ENCODE measurements around the gene AFF3. TPM values are rescaled to one million over a fixed set of nuclear protein-coding genes. Genes with fewer than 3 reads are reported as not detected.

Gene AFF3
- total and polyA plus RNA-seq, 2 of the 13 experiments (the other 11 are each of a cell fraction or from before 2014, with no cell fraction given): not detected

DNA sequence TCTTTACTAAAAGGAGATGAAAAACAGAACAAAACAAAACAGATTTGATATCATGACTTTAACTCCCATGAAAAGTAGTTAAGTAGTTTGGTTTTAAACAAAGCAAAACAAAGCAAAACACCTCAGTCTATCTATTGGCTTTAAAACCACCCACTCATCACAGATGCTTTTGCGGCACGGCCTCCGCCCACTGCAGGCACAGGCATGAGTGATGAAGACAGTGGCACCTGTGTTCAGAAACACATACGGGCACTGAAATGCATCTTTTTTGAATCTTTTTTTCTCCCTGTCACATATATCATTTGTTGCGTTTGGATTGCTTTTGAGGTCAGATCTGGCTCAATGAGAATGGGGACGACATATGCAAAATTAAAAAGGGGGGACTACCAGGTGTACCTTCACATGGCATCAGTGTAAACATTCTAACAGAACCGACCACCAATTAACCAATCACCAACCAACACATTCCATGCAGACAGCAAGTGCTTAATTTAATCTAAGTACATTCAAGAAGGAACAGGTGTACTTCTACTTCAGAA lies 505.2 kb downstream of the AFF3 start (continued):
- TF ChIP-seq MTA3 (CRISPR knock-in tag; IDR thresholded peaks at IDR 0.05): no peak
- no peak for TF ChIP-seq HNRNPUL1 (IDR thresholded peaks at IDR 0.05; ENCODE audit: low read depth, low read length)
- TF ChIP-seq XRCC5 (optimal IDR thresholded peaks at IDR 0.05; ENCODE audit: low read length): no peak

DNA sequence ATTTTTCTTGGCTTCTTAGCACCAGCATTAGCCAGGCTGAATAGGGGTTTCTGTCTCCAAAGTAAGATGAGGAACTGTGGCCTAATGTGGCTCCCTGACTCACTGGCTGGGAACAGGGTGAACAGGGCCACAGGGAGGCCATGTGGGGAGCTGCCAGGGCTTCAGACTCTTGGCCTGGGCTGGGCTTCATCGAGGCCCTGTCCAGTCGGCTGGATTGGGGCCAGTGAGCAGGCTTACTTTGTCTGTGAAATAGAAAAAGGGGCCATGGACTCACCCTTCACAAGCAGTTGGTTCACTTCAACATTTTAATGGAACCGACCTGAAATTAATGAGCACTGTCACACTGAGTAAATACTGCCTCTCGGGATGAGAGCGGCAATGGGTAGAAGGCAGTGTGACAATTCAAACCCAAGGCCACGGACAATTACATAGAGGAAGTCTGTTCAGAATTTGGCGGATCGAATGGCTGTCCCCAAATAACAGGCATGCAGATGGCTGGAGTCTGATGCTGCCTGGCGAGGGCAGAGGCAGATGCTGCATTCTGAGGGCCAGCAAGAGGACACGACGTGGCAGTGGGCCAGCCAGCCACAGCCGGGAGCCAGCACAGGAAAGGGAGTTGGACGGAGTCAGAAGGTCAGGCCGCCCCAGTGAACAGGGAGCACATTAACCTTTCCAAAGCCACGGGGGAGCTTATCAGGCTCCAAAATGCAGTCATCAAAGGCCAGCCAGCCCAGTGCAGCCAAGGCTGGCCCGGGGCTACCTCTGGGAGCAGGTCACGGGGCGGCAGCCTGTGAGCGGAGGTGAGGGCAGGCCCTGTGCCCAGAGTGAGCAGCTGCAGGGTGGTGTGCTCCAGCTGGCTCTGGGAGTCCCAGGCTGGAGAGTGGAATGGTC lies 506.0 kb downstream of the AFF3 start:
- ATAC-seq: peak; percentile 41; the same call in 2 of the 3 replicates
- ChIA-PET POLR2A (no interaction called here), CTCF (ENCODE audit: low intra/inter-chr PET ratio, low total read pairs) (no interaction called here)
- BruUV-seq (replicated peaks): no TSS peak
- Histone ChIP-seq H3K9me3 (ENCODE audit: low read length) (no peaks in the 10 kb centered on the region), H3K4me2 (ENCODE audit: low read depth, low read length) (no peak overlapping the region), H3K4me3 (replicated peaks in 1 of 3; ENCODE audit: insufficient read depth in 1 of 3, low read depth in 2 of 3, low read length in 3 of 3) (no peak overlapping the region), H3K79me2 (ENCODE audit: insufficient read depth, low read length) (no peaks in the 10 kb centered on the region), H3K9ac (ENCODE audit: insufficient read depth, low read depth, low read length) (no peak overlapping the region), H3K27me3 (ENCODE audit: control insufficient read depth in 1 of 2, insufficient read depth in 2 of 2, low read length in 2 of 2) (peaks cover 0 to 14% of the 10 kb centered on the region in 2 experiments; a peak in 4 of 5 replicates), H2AFZ (ENCODE audit: low read length) (no peak overlapping the region), H3K27ac (ENCODE audit: extremely low read length, insufficient read depth, low read length) (no peak overlapping the region), H4K20me1 (ENCODE audit: insufficient read depth, low read length) (no peaks in the 10 kb centered on the region), H3K4me1 (ENCODE audit: insufficient read depth, low read length) (no peaks in the 10 kb centered on the region), H3K36me3 (replicated peaks in 1 of 2; ENCODE audit: control insufficient read depth in 1 of 2, insufficient read depth in 2 of 2, low read length in 2 of 2) (no peaks in the 10 kb centered on the region)
- in situ Hi-C loops (cut with HindIII; ENCODE audit: extremely low pct_ligation_motif_present, low pct_unique_long_range_greater_than_20kb) (no loop called here), intact Hi-C loops (cut with micrococcal nuclease; ENCODE audit: unreplicated experiment) (no loop called here)
- WGBS (ENCODE audit: low lambda C conversion rate): 29% methylated on average over 19 of the region's 19 CpGs
- no peak for FAIRE-seq
- no peak for DNase-seq (ENCODE audit: low spot score)
- TF ChIP-seq ZNF142 (CRISPR knock-in tag; IDR thresholded peaks at IDR 0.05) (no peak), ZFX (CRISPR knock-in tag; IDR thresholded peaks at IDR 0.05; ENCODE audit: low read depth) (no peak), KLF11 (CRISPR knock-in tag; IDR thresholded peaks at IDR 0.05) (no peak), SNAPC4 (CRISPR knock-in tag; IDR thresholded peaks at IDR 0.05) (no peak), JUN (CRISPR knock-in tag; IDR thresholded peaks at IDR 0.05) (no peak), ARNT2 (CRISPR knock-in tag; IDR thresholded peaks at IDR 0.05; ENCODE audit: low read depth) (no peak), SUZ12 (IDR thresholded peaks at IDR 0.05; ENCODE audit: low read depth, low read length) (no peak)

All from HepG2 (cell line).